Measurements from ENCODE around the gene TMEM203. TPM values are rescaled to one million over a fixed set of nuclear protein-coding genes. Genes with fewer than 3 reads are reported as not detected.

Gene TMEM203
- total RNA-seq, 4 donors from 2014 or later: 29.7 to 47.3 (median 38.4) TPM

GRCh38 chr9:137222190-137223077 is 17.0 kb upstream of the TMEM203 start, which contains the start of gene RNF208:
Gene RNF208 (minus strand): TSS chr9:137222240. CDS start chr9:137221212, 1,028 bp downstream.
- Histone ChIP-seq H3K27ac (peak within 1 kb of the TSS; percentile 4 to 87 (median 19)), H3K4me3 (replicated peaks in 1 of 3) (peak within 1 kb of the TSS; percentile 2 to 78 (median 53)), H3K9me3 (no peaks in the 10 kb centered on the region), H3K36me3 (no peaks in the 10 kb centered on the region), H3K4me1 (peaks cover 25 to 41% of the 10 kb centered on the region in 2 donors), H3K27me3 (no peaks in the 10 kb centered on the region)
- TF ChIP-seq POLR2A (IDR thresholded peaks at IDR 0.05) (peak in 1 of 2 donors; percentile 2), CTCF (IDR thresholded peaks at IDR 0.05) (no peak)
- intact Hi-C loops (cut with DNase I): no loop called here
- peak; percentile 40 to 44 for DNase-seq
- 10 to 19% methylated on average over 2 to 6 of the region's 88 CpGs for WGBS, 2 donors

- Histone ChIP-seq H3K4me3 (replicated peaks in 1 of 3) (peak overlapping the region in 1 of 3 donors; percentile 41), H3K4me1 (peaks cover 16 to 33% of the 10 kb centered on the region in 2 donors), H3K9me3 (no peaks in the 10 kb centered on the region), H3K27me3 (no peaks in the 10 kb centered on the region), H3K27ac (peak overlapping the region in 1 of 3 donors; percentile 36), H3K36me3 (no peaks in the 10 kb centered on the region)
- TF ChIP-seq POLR2A (IDR thresholded peaks at IDR 0.05): peak in 1 of 2 donors; percentile 6
- TF ChIP-seq CTCF (IDR thresholded peaks at IDR 0.05): no peak
- WGBS, 2 donors: 5 to 16% methylated on average over 9 to 12 of the region's 61 CpGs
- peak; percentile 40 to 42 for DNase-seq
- intact Hi-C loops (cut with DNase I): no loop called here
Observed at GRCh38 chr9:137221506-137222111, 16.2 kb upstream of the TMEM203 start.

GRCh38 chr9:137221095-137221505 is 15.7 kb upstream of the TMEM203 start:
- intact Hi-C loops (cut with DNase I): no loop called here

GRCh38 chr9:137220317-137221094 is 15.1 kb upstream of the TMEM203 start:
- Histone ChIP-seq H3K27ac (no peak overlapping the region), H3K36me3 (no peaks in the 10 kb centered on the region), H3K4me3 (replicated peaks in 1 of 3) (no peak overlapping the region), H3K4me1 (peaks cover 13 to 25% of the 10 kb centered on the region in 2 donors), H3K27me3 (no peaks in the 10 kb centered on the region), H3K9me3 (no peaks in the 10 kb centered on the region)
- 87 to 95% methylated on average over 21 to 31 of the region's 52 CpGs for whole genome bisulfite sequencing, 2 donors
- intact Hi-C loops (cut with DNase I): no loop called here
- no peak for TF ChIP-seq CTCF (IDR thresholded peaks at IDR 0.05)
- TF ChIP-seq POLR2A (IDR thresholded peaks at IDR 0.05): no peak
- DNase-seq: no peak

More at GRCh38 chr9:137221095-137221505, 15.7 kb upstream of the TMEM203 start:
- DNase-seq: no peak
- 83% methylated on average over 1 of the region's 14 CpGs; no CpG with 5 or more reads in 1 of the 2 donors for WGBS, 2 donors
- H3K4me3 ChIP-seq (replicated peaks in 1 of 3): no peak overlapping the region
- TF ChIP-seq CTCF (IDR thresholded peaks at IDR 0.05): no peak
- TF ChIP-seq POLR2A (IDR thresholded peaks at IDR 0.05): no peak
- H3K4me1 ChIP-seq: peaks cover 13 to 28% of the 10 kb centered on the region in 2 donors
- no peaks in the 10 kb centered on the region for H3K9me3 ChIP-seq
- no peaks in the 10 kb centered on the region for H3K27me3 ChIP-seq
- H3K36me3 ChIP-seq: no peaks in the 10 kb centered on the region
- H3K27ac ChIP-seq: no peak overlapping the region

Data from thyroid gland (tissue), 4 donors.